ENCODE measurements around the gene DAZAP1. TPM values are rescaled to one million over a fixed set of nuclear protein-coding genes. Genes with fewer than 3 reads are reported as not detected.
A peak's percentile ranks its signal among the peaks of the same experiment; 100 is the strongest.
"Not testable (repeated sequence)": the region's sequence is repeated elsewhere in the genome, so short reads cannot be mapped to it uniquely, and the experiment has no call there.

The DAZAP1 gene
- total RNA-seq, 1 experiment from 2014 or later = 115 TPM

- no peak for DNase-seq (ENCODE audit: low read depth)
Observed at GRCh38 chr19:1424192-1424955, 17.0 kb downstream of the DAZAP1 start.

DNA sequence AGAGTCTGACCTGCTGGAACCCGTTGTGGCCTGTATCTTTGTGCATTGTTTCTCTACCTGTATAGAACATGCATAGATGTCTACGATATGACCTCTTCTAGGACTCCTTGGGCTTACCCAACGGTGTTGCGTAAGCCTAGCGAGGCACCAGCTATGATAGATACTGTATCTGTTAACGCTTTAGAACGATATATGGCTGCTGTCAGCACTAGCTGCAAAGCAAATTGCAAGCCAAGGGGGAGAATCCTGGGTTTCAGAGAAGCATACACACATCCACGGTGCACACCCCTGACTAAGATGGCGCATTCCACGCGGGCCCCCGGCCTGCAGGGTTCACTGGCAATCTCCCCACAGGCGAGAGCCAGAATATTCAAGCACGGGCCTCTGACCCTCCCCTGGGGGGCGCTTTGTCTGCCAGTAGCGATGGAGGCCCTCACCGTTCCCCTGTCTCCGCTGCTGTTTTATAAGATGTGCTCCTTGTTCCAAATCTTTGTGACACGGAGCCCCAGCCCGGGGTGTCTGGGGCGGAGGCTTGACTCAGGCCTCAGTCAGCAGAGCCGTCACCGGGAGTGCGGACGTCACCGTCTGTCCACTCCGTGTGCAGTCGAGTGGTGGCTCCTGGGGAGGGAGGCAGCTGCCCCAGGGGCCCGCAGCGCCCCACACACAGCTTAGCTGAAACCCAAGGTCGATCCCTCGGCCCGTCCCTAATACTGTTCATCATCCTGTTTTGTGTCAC lies 17.9 kb downstream of the DAZAP1 start:
- DNase-seq (ENCODE audit: low read depth) = no peak

- DNase-seq (ENCODE audit: low read depth) = no peak
Observed at GRCh38 chr19:1425902-1426301, 18.5 kb downstream of the DAZAP1 start.

- no peak for DNase-seq (ENCODE audit: low read depth)
Observed at GRCh38 chr19:1426736-1427135, 19.4 kb downstream of the DAZAP1 start.

DNA sequence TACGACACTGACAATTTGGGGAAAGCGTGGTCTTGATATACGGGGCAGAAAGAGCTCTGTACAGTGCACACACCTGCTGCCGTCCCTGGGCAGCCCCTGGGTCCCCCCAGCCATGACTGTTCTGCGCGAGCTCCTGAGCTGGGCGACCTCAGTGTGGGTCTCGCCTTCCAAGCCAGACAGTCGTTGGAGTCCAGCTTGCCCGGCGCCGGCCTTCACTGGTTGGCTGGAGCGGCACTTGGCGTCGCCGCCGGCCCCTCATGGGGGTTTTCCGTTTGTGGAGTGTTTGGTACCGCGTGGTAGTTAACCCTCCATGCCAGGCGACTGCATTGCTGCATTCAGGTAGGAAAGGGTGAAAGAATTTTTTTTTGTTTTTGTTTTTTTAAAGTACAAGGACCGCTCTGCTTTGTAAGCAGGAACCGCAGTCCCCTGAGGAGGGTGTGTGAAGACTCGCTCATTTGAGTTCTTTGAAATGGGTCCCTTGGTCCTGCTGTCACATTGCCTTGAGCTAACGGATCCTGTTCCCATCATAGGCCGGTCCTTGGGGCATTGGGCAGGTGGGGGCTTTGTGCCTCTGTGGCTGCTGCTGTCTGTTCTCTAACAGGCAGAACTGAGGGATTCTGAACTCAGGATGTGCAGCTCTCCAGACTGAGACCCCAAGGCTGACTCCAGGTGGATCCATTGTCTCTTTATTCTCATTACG lies 20.0 kb downstream of the DAZAP1 start:
- DNase-seq (ENCODE audit: low read depth) = no peak

DNA sequence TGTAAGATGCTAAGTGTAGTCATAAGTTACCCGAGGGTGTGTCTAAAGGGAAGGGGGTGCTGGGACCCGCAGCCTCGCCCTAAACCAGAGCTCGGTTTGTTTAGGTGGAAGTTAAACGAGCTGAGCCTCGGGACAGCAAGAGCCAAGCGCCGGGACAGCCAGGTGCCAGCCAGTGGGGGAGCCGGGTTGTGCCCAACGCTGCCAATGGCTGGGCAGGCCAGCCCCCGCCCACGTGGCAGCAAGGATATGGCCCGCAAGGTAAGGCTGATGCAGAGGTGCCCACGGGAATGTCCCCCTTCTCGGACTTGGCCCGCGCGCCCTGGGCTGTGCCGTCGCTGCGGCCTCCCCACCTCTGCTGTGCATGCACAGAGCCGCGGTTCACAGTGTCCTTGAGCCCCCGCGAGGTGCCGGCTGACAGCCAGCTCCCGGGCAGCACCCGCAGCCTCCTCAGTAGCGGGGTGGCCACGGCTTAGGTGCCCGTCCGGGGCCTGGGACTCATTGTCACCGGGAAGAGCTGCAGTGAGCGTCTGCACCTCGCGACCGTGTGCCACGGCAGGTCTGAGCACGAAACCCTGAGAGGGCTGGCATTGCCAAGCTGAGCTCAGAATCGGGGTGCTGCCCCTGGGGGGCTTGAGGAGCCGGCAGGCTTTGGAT lies 21.5 kb downstream of the DAZAP1 start:
- DNase-seq (ENCODE audit: low read depth) = no peak

GRCh38 chr19:1429750-1430149 lies 22.4 kb downstream of the DAZAP1 start:
- DNase-seq (ENCODE audit: low read depth) = no peak

DNA sequence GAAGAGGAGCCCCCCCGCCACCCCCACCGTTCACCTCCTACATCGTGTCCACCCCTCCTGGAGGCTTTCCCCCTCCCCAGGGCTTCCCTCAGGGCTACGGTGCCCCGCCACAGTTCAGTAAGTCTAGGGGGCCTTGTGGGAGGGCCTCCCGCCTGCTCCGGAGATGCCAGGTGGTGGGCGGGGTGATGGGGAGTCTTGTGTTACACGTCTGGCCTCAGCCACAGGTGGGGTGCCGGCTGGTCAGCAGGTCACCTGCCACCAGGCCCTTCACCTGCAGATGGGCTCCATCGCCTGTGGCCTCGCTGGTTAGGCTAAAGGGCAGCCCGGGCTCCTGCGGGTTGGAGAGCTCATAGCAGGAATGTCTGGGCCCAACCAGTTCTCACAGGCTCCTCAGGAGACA lies 22.9 kb downstream of the DAZAP1 start:
- no peak for DNase-seq (ENCODE audit: low read depth)

- no peak for DNase-seq (ENCODE audit: low read depth)
Observed at GRCh38 chr19:1431759-1432506, 24.5 kb downstream of the DAZAP1 start.

DNA sequence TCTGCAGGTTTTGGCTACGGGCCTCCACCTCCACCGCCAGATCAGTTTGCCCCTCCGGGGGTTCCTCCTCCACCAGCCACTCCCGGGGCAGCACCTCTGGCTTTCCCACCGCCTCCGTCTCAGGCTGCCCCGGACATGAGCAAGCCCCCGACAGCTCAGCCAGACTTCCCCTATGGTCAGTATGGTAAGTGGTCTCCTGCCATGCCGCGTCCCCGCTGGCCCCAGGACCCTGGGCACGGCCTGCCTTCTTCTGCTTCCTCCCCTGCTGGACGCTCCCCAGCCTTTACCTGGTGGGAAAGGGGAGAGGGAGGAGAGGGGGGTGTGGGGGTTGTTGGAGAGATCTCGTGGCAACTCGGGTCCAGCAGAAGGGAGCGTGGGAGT lies 25.1 kb downstream of the DAZAP1 start:
- no peak for DNase-seq (ENCODE audit: low read depth)

- DNase-seq (ENCODE audit: low read depth) = no peak
Observed at GRCh38 chr19:1433119-1434039, 26.0 kb downstream of the DAZAP1 start.

DNA sequence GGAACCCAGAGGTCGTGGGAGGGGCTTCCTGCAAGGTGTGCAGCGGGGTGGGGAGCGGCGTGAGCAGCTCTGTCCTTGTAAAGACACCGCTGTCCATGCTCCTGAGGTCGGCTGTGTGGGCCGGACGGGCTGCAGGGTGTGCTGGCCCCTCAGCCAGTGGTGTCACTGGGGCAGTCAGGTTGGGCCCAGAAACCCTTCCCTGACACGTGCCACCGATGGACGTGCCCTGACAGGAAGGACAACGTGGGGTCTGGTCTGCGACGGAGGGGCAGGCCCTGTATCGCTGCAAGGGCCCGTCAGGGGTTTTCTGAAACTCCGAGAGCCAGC lies 26.6 kb downstream of the DAZAP1 start:
- no peak for DNase-seq (ENCODE audit: low read depth)

DNA sequence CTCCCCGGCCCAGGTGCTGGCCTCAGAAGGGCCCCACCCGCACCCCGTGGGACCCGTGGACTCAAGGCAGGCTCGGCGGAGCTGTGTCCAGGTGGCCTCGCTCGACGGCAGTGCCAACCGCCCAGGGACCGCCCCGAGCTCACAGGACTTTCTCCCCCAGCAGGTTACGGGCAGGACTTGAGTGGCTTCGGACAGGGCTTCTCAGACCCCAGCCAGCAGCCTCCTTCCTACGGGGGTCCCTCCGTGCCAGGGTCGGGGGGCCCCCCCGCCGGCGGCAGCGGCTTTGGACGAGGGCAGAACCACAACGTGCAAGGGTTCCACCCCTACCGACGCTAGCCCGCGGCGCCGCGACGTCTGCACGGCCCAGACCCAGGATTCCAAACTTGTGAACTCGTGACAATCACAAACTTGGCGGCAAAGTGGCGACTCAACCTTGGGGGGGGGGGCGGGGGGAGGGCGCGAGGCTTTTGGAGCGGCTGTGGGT lies 27.2 kb downstream of the DAZAP1 start:
- DNase-seq (ENCODE audit: low read depth) = no peak

DNA sequence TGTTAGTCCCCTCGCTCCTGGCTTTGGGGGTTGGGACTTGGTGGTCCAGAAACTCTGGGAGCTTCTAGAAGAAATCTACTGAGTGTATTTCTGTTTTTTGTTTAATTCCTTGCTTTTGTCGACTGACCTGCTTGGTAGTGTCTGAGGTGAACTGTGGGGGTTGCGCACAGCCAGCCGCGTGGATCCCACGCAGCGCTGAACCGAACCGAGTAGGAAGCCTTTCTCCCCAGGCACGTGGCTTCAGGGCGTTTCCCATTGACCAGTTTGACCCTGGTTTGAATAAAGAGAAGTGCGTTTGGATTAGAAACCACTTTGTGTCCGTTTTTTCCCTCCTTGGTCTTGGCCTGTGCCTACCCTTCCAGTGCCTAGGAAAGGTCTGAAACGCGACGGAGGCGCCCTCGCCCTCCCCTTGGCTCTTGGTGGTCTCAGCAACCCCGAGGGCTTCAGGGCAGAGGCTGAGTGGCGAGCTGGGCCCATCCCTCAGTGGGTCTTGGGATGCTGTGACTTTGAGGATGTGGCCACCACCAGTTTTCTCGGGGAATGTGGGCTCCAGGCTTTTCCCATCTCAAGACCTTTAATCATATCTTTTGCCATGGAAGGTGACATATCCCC lies 28.1 kb downstream of the DAZAP1 start:
- no peak for DNase-seq (ENCODE audit: low read depth)

- DNase-seq (ENCODE audit: low read depth) = no peak
Observed at GRCh38 chr19:1437609-1438008, 30.2 kb downstream of the DAZAP1 start.

- peak; percentile 97 for DNase-seq (ENCODE audit: low read depth)
Observed at GRCh38 chr19:1438035-1438932, 30.9 kb downstream of the DAZAP1 start, which contains the start of gene RPS15. RPS15 (plus strand) TSS chr19:1438396; CDS start chr19:1438426, 30 bp downstream.

DNA sequence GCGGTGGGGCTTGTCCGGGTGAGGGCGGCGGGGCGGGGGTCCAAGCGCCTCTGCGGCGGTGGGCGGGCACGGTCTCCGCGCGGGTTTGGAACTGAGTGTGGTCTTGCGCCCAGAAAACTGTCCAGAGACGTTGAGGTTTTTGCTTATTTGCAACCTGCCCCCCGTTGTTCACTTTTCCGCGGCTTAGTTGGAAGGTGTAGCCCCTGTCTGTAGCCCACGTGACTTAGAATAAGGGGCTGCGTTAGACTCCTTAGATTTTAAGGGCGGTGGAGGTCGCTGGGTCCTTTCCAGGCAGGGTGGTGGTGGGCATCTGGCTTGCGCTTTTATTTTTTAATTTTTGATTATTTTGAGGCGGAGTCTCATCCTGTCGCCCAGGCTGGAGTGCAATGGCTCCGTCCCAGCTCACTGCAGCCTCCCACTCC lies 31.6 kb downstream of the DAZAP1 start:
- no peak for DNase-seq (ENCODE audit: low read depth)

GRCh38 chr19:1439525-1440417 lies 32.4 kb downstream of the DAZAP1 start:
- DNase-seq (ENCODE audit: low read depth) = not testable (repeated sequence)

Measured in Daoy (cell line).